ENCODE results near the gene PDXDC1. TPM values are rescaled to one million over a fixed set of nuclear protein-coding genes. Genes with fewer than 3 reads are reported as not detected.
A peak's percentile ranks its signal among the peaks of the same experiment; 100 is the strongest.
"Not testable (repeated sequence)": the region's sequence is repeated elsewhere in the genome, so short reads cannot be mapped to it uniquely, and the experiment has no call there.

PDXDC1 gene
- total RNA-seq, 1 donor from 2014 or later: 123 TPM

GRCh38 chr16:15144781-15145417 is 170.1 kb downstream of the PDXDC1 start:
- peaks cover 84% of the 10 kb centered on the region for H3K79me2 ChIP-seq (ENCODE audit: insufficient read depth, low read length)
- not testable (repeated sequence) for DNase-seq (ENCODE audit: low read depth); H3K36me3 Mint-ChIP-seq (ENCODE audit: low read depth, unreplicated experiment); H3K4me3 Mint-ChIP-seq (ENCODE audit: unreplicated experiment); H2AFZ ChIP-seq (ENCODE audit: low read depth, low read length); H3K9me3 Mint-ChIP-seq (ENCODE audit: unreplicated experiment); H3K4me3 ChIP-seq (ENCODE audit: insufficient read depth, low read depth, low read length); H3K27me3 ChIP-seq (ENCODE audit: insufficient read depth, low read length); H3K4me1 Mint-ChIP-seq (ENCODE audit: low read depth, unreplicated experiment); H3K27ac Mint-ChIP-seq (ENCODE audit: unreplicated experiment); H3K36me3 ChIP-seq (ENCODE audit: insufficient read depth, low read length); H3K9me3 ChIP-seq (ENCODE audit: insufficient read depth, low read depth, low read length); FAIRE-seq; H3K27me3 Mint-ChIP-seq (ENCODE audit: low read depth, unreplicated experiment)
- H3K4me2 ChIP-seq (ENCODE audit: low read length): peak overlapping the region; percentile 67
- H4K20me1 ChIP-seq (ENCODE audit: insufficient read depth, low read length): peaks cover 22% of the 10 kb centered on the region
- peak overlapping the region; percentile 56 for H3K27ac ChIP-seq (ENCODE audit: low read depth, low read length)
- H3K9ac ChIP-seq (ENCODE audit: low read length): peak overlapping the region; percentile 45
- peaks cover 18% of the 10 kb centered on the region for H3K4me1 ChIP-seq (ENCODE audit: insufficient read depth, low read length)

GRCh38 chr16:15145418-15146263 is 170.8 kb downstream of the PDXDC1 start:
- H3K4me3 ChIP-seq (ENCODE audit: insufficient read depth, low read depth, low read length); H3K27ac ChIP-seq (ENCODE audit: low read depth, low read length); H3K4me1 Mint-ChIP-seq (ENCODE audit: low read depth, unreplicated experiment); H3K9me3 ChIP-seq (ENCODE audit: insufficient read depth, low read depth, low read length); H3K36me3 Mint-ChIP-seq (ENCODE audit: low read depth, unreplicated experiment); H3K36me3 ChIP-seq (ENCODE audit: insufficient read depth, low read length); H3K4me2 ChIP-seq (ENCODE audit: low read length); H3K27me3 Mint-ChIP-seq (ENCODE audit: low read depth, unreplicated experiment); H3K4me3 Mint-ChIP-seq (ENCODE audit: unreplicated experiment); H3K27me3 ChIP-seq (ENCODE audit: insufficient read depth, low read length); H3K9ac ChIP-seq (ENCODE audit: low read length); FAIRE-seq; H2AFZ ChIP-seq (ENCODE audit: low read depth, low read length); H3K9me3 Mint-ChIP-seq (ENCODE audit: unreplicated experiment): not testable (repeated sequence)
- Histone ChIP-seq H3K79me2 (ENCODE audit: insufficient read depth, low read length) (peaks cover 80% of the 10 kb centered on the region), H3K4me1 (ENCODE audit: insufficient read depth, low read length) (peaks cover 18% of the 10 kb centered on the region), H4K20me1 (ENCODE audit: insufficient read depth, low read length) (peaks cover 22% of the 10 kb centered on the region)
- H3K27ac Mint-ChIP-seq (ENCODE audit: unreplicated experiment): peak overlapping the region; percentile 58
- peak; percentile 19 for DNase-seq (ENCODE audit: low read depth)

- H3K4me2 ChIP-seq (ENCODE audit: low read length); H3K9me3 Mint-ChIP-seq (ENCODE audit: unreplicated experiment); H3K9me3 ChIP-seq (ENCODE audit: insufficient read depth, low read depth, low read length); H3K4me1 Mint-ChIP-seq (ENCODE audit: low read depth, unreplicated experiment); FAIRE-seq; H3K36me3 Mint-ChIP-seq (ENCODE audit: low read depth, unreplicated experiment); H3K27me3 Mint-ChIP-seq (ENCODE audit: low read depth, unreplicated experiment); H3K4me3 ChIP-seq (ENCODE audit: insufficient read depth, low read depth, low read length); H3K27ac ChIP-seq (ENCODE audit: low read depth, low read length); DNase-seq (ENCODE audit: low read depth); H3K4me3 Mint-ChIP-seq (ENCODE audit: unreplicated experiment); H3K36me3 ChIP-seq (ENCODE audit: insufficient read depth, low read length); H2AFZ ChIP-seq (ENCODE audit: low read depth, low read length); H3K27me3 ChIP-seq (ENCODE audit: insufficient read depth, low read length); H3K9ac ChIP-seq (ENCODE audit: low read length): not testable (repeated sequence)
- Histone ChIP-seq H4K20me1 (ENCODE audit: insufficient read depth, low read length) (peaks cover 22% of the 10 kb centered on the region), H3K4me1 (ENCODE audit: insufficient read depth, low read length) (peaks cover 18% of the 10 kb centered on the region), H3K79me2 (ENCODE audit: insufficient read depth, low read length) (peaks cover 74% of the 10 kb centered on the region)
- peak overlapping the region; percentile 58 for H3K27ac Mint-ChIP-seq (ENCODE audit: unreplicated experiment)
Measured at GRCh38 chr16:15146264-15146662, 171.4 kb downstream of the PDXDC1 start.

GRCh38 chr16:15148831-15149230 is 174.0 kb downstream of the PDXDC1 start:
- Histone ChIP-seq H4K20me1 (ENCODE audit: insufficient read depth, low read length) (peaks cover 19% of the 10 kb centered on the region), H3K79me2 (ENCODE audit: insufficient read depth, low read length) (peaks cover 53% of the 10 kb centered on the region), H3K4me1 (ENCODE audit: insufficient read depth, low read length) (peaks cover 15% of the 10 kb centered on the region)
- not testable (repeated sequence) for H3K36me3 ChIP-seq (ENCODE audit: insufficient read depth, low read length); H3K4me2 ChIP-seq (ENCODE audit: low read length); DNase-seq (ENCODE audit: low read depth); H3K9me3 ChIP-seq (ENCODE audit: insufficient read depth, low read depth, low read length); FAIRE-seq; H3K4me3 Mint-ChIP-seq (ENCODE audit: unreplicated experiment); H3K4me1 Mint-ChIP-seq (ENCODE audit: low read depth, unreplicated experiment); H3K27me3 ChIP-seq (ENCODE audit: insufficient read depth, low read length); H3K27ac Mint-ChIP-seq (ENCODE audit: unreplicated experiment); H3K9ac ChIP-seq (ENCODE audit: low read length); H2AFZ ChIP-seq (ENCODE audit: low read depth, low read length); H3K4me3 ChIP-seq (ENCODE audit: insufficient read depth, low read depth, low read length); H3K9me3 Mint-ChIP-seq (ENCODE audit: unreplicated experiment); H3K36me3 Mint-ChIP-seq (ENCODE audit: low read depth, unreplicated experiment); H3K27me3 Mint-ChIP-seq (ENCODE audit: low read depth, unreplicated experiment); H3K27ac ChIP-seq (ENCODE audit: low read depth, low read length)

- not testable (repeated sequence) for H3K9me3 Mint-ChIP-seq (ENCODE audit: unreplicated experiment); H3K36me3 Mint-ChIP-seq (ENCODE audit: low read depth, unreplicated experiment); H3K9ac ChIP-seq (ENCODE audit: low read length); H3K4me3 Mint-ChIP-seq (ENCODE audit: unreplicated experiment); H3K27ac ChIP-seq (ENCODE audit: low read depth, low read length); H3K4me3 ChIP-seq (ENCODE audit: insufficient read depth, low read depth, low read length); DNase-seq (ENCODE audit: low read depth); H3K9me3 ChIP-seq (ENCODE audit: insufficient read depth, low read depth, low read length); H3K4me2 ChIP-seq (ENCODE audit: low read length); H3K27me3 ChIP-seq (ENCODE audit: insufficient read depth, low read length); H3K36me3 ChIP-seq (ENCODE audit: insufficient read depth, low read length); FAIRE-seq; H3K27me3 Mint-ChIP-seq (ENCODE audit: low read depth, unreplicated experiment); H3K27ac Mint-ChIP-seq (ENCODE audit: unreplicated experiment); H3K4me1 Mint-ChIP-seq (ENCODE audit: low read depth, unreplicated experiment); H2AFZ ChIP-seq (ENCODE audit: low read depth, low read length)
- Histone ChIP-seq H4K20me1 (ENCODE audit: insufficient read depth, low read length) (peaks cover 19% of the 10 kb centered on the region), H3K4me1 (ENCODE audit: insufficient read depth, low read length) (peaks cover 10% of the 10 kb centered on the region), H3K79me2 (ENCODE audit: insufficient read depth, low read length) (peaks cover 51% of the 10 kb centered on the region)
Measured at GRCh38 chr16:15149260-15149659, 174.4 kb downstream of the PDXDC1 start.

- H3K27ac Mint-ChIP-seq (ENCODE audit: unreplicated experiment); H3K4me1 Mint-ChIP-seq (ENCODE audit: low read depth, unreplicated experiment); H3K36me3 Mint-ChIP-seq (ENCODE audit: low read depth, unreplicated experiment); H2AFZ ChIP-seq (ENCODE audit: low read depth, low read length); H3K27me3 ChIP-seq (ENCODE audit: insufficient read depth, low read length); H3K27ac ChIP-seq (ENCODE audit: low read depth, low read length); H3K27me3 Mint-ChIP-seq (ENCODE audit: low read depth, unreplicated experiment); H3K9me3 ChIP-seq (ENCODE audit: insufficient read depth, low read depth, low read length); H4K20me1 ChIP-seq (ENCODE audit: insufficient read depth, low read length); H3K9me3 Mint-ChIP-seq (ENCODE audit: unreplicated experiment); H3K4me1 ChIP-seq (ENCODE audit: insufficient read depth, low read length); DNase-seq (ENCODE audit: low read depth); FAIRE-seq; H3K36me3 ChIP-seq (ENCODE audit: insufficient read depth, low read length): not testable (repeated sequence)
- peaks cover 11% of the 10 kb centered on the region for H3K79me2 ChIP-seq (ENCODE audit: insufficient read depth, low read length)
- H3K4me2 ChIP-seq (ENCODE audit: low read length): peak overlapping the region; percentile 77
- H3K4me3 ChIP-seq (ENCODE audit: insufficient read depth, low read depth, low read length): peak overlapping the region; percentile 51
- peak overlapping the region; percentile 84 for H3K4me3 Mint-ChIP-seq (ENCODE audit: unreplicated experiment)
- peak overlapping the region; percentile 70 for H3K9ac ChIP-seq (ENCODE audit: low read length)
Measured at GRCh38 chr16:15154005-15154404, 179.2 kb downstream of the PDXDC1 start.

All from astrocyte (in vitro differentiated cells and primary cell).